Endothelial cell of umbilical vein (primary cell): ENCODE data around the gene CTIF. TPM values are rescaled to one million over a fixed set of nuclear protein-coding genes. Genes with fewer than 3 reads are reported as not detected.

ENCODE experiments used
- BruUV-seq: library from RNA; stranded (reverse); fragments of 400-500 nt; replicated peaks from 2 replicates; lab custom pipeline; 2021; lab: Mats Ljungman, UMichigan
- CTCF ChIA-PET: fragments of 300-600, 350-600 bp; sonication (Branson Sonifier 250); formaldehyde crosslinking; loops from one replicate; lab custom pipeline; 2021; ENCODE audit warnings: antibody characterized with exemption, inconsistent platforms; lab: Charles Lee
- POLR2A ChIA-PET: fragments of 300-600, 350-600 bp; sonication (Branson Sonifier 250); formaldehyde crosslinking; loops from one replicate; lab custom pipeline; 2021; ENCODE audit warnings: antibody characterized with exemption, inconsistent platforms; lab: Charles Lee
- DNase-seq: peaks from one replicate; pipeline ENCODE4 v3.0.0-alpha.2; 2011; ENCODE audit warnings: low read depth, low spot score
- FAIRE-seq: peaks from 2 replicates; lab custom pipeline; 2011; peaks lifted over from hg19 to GRCh38; lab: Jason Lieb, UNC
- H2AFZ ChIP-seq: 2 replicates; pipeline ENCODE4 v1.6.0; 2012; ENCODE audit warnings: low read depth, low read length, control low read depth, inconsistent platforms
- H3K27ac ChIP-seq: 2 replicates; pipeline ENCODE4 v1.5.1; 2011; ENCODE audit warnings: low read depth, mild to moderate bottlenecking, control low read depth, low read length, moderate library complexity; ENCODE audit not compliant: insufficient read depth
- H3K27me3 ChIP-seq, 2 experiments: 2 replicates each; pipeline versions ENCODE4 v1.6.0 to v1.6.1; 2011; ENCODE audit warnings: low read length in 2 of 2, mixed read lengths in 1 of 2; ENCODE audit not compliant: control insufficient read depth in 2 of 2, insufficient read depth in 2 of 2
- H3K36me3 ChIP-seq, 2 experiments: 2 replicates in 1 of 2; 3 replicates in 1 of 2; pipeline ENCODE4 v1.5.1; 2011; ENCODE audit warnings: low read length in 2 of 2, mild to moderate bottlenecking in 1 of 2, moderate library complexity in 1 of 2; ENCODE audit not compliant: control insufficient read depth in 2 of 2, insufficient read depth in 2 of 2; ENCODE audit errors: extremely low read depth in 1 of 2
- H3K4me1 ChIP-seq: 3 replicates; pipeline ENCODE4 v1.5.1; 2011; ENCODE audit warnings: mild to moderate bottlenecking, low read length; ENCODE audit not compliant: control insufficient read depth, insufficient read depth; ENCODE audit errors: extremely low read depth
- H3K4me2 ChIP-seq: 2 replicates; pipeline ENCODE4 v1.6.1; 2011; ENCODE audit warnings: low read length, control low read depth, mixed read lengths; ENCODE audit not compliant: insufficient read depth
- H3K4me3 ChIP-seq, 3 experiments: fragments of 200-600 bp in 1 of 3; sonication (generic), shearing (Covaris generic) in 1 of 3; replicated peaks in 1 of 3; 2 replicates each; pipeline ENCODE4 v1.5.1; 2011 to 2016; ENCODE audit warnings: control low read depth in 3 of 3, low read length in 3 of 3, mild to moderate bottlenecking in 2 of 3, inconsistent platforms in 1 of 3, low read depth in 1 of 3, moderate library complexity in 1 of 3; ENCODE audit not compliant: insufficient read depth in 1 of 3
- H3K79me2 ChIP-seq: 2 replicates; pipeline ENCODE4 v1.6.0; 2012; ENCODE audit warnings: low read length, inconsistent platforms; ENCODE audit not compliant: control insufficient read depth, insufficient read depth
- H3K9ac ChIP-seq: replicated peaks from 2 replicates; pipeline ENCODE3; 2011; ENCODE audit warnings: low read length, control low read depth; ENCODE audit not compliant: insufficient read depth; ENCODE audit errors: extremely low read depth
- H3K9me1 ChIP-seq: replicated peaks from 3 replicates; pipeline ENCODE4 v1.6.0; 2011; ENCODE audit warnings: mild to moderate bottlenecking, low read length; ENCODE audit not compliant: control insufficient read depth, insufficient read depth; ENCODE audit errors: extremely low read depth
- H3K9me3 ChIP-seq: replicated peaks from 2 replicates; pipeline ENCODE4 v1.5.1; 2012; ENCODE audit warnings: low read length, inconsistent platforms; ENCODE audit not compliant: control insufficient read depth, insufficient read depth
- H4K20me1 ChIP-seq: replicated peaks from 2 replicates; pipeline ENCODE3; 2011; ENCODE audit warnings: mild to moderate bottlenecking, low read length; ENCODE audit not compliant: control insufficient read depth, insufficient read depth; ENCODE audit errors: extremely low read depth
- CTCF ChIP-seq, 2 donors: IDR thresholded peaks; 1 replicate in 1 of 2; 2 replicates in 1 of 2; pipeline ENCODE4 v1.5.1; 2011; ENCODE audit warnings: low read length in 2 of 2, mild to moderate bottlenecking in 2 of 2, moderate library complexity in 2 of 2, control low read depth in 1 of 2, inconsistent platforms in 1 of 2, low read depth in 1 of 2; ENCODE audit not compliant: insufficient read depth in 1 of 2; ENCODE audit errors: extremely low read depth in 1 of 2
- EZH2 ChIP-seq: IDR thresholded peaks from 2 replicates; pipeline ENCODE4 v1.6.1; 2012; ENCODE audit warnings: borderline replicate concordance, low read depth, mild to moderate bottlenecking, moderate library complexity, low read length, inconsistent platforms; ENCODE audit not compliant: severe bottlenecking
- FOS ChIP-seq: IDR thresholded peaks from 2 replicates; pipeline ENCODE4 v1.6.1; 2011; ENCODE audit warnings: mild to moderate bottlenecking, low read length, moderate library complexity, borderline replicate concordance; ENCODE audit not compliant: insufficient read depth
- GATA2 ChIP-seq: IDR thresholded peaks from 2 replicates; pipeline ENCODE4 v1.7.0; 2011; ENCODE audit warnings: low read depth, mild to moderate bottlenecking, moderate library complexity, mixed read lengths, low read length; ENCODE audit not compliant: insufficient read length, insufficient read depth
- JUN ChIP-seq: IDR thresholded peaks from 2 replicates; pipeline ENCODE4 v1.6.1; 2011; ENCODE audit warnings: borderline replicate concordance, low read depth; ENCODE audit not compliant: insufficient read length, insufficient read depth
- MAX ChIP-seq: IDR thresholded peaks from 2 replicates; pipeline ENCODE4 v1.6.1; 2011; ENCODE audit not compliant: insufficient read depth, insufficient read length
- MYC ChIP-seq: IDR thresholded peaks from one replicate; pipeline ENCODE4 v1.6.1; 2011; ENCODE audit warnings: mild to moderate bottlenecking, low read depth, low read length
- POLR2A ChIP-seq: IDR thresholded peaks from 2 replicates; pipeline ENCODE4 v1.6.1; 2012; ENCODE audit warnings: low read depth, mild to moderate bottlenecking, control low read depth, low read length
- POLR2AphosphoS5 ChIP-seq: IDR thresholded peaks from 2 replicates; pipeline ENCODE4 v1.6.1; 2012; ENCODE audit warnings: low read depth, mild to moderate bottlenecking, control low read depth, low read length, moderate library complexity; ENCODE audit not compliant: insufficient read depth
- dilution Hi-C: fragments of 300-500 bp; cut with MboI; formaldehyde crosslinking; loops from one replicate; pipeline ENCODE4 v1.15.0; 2019; ENCODE audit warnings: low sequenced_read_pairs; ENCODE audit not compliant: extremely low pct_ligation_motif_present
- intact Hi-C: fragments of 100-400 bp; cut with micrococcal nuclease; formaldehyde crosslinking; loops from one replicate; pipeline ENCODE4 v1.10.0; 2022
- polyA plus RNA-seq, 4 experiments: library from polyadenylated mRNA; depleted of rRNA in 3 of 4; stranded (reverse) in 3 of 4; unstranded in 1 of 4; fragments of >200 nt; gene quantifications; 2 replicates each; pipeline versions ENCODE4 v1.2.1 to v1.2.3, GENCODE V29; 2011 to 2012; ENCODE audit warnings: missing spikeins in 1 of 4
- total RNA-seq: library from RNA; stranded (reverse); gene quantifications from 2 replicates; pipeline ENCODE4 v1.2.3, GENCODE V29; 2021

CTIF gene
- total and polyA plus RNA-seq, 2 donors (not counting 3 experiments of a cell fraction or from before 2014, with no cell fraction given): 20.9 to 57.7 TPM

- Histone ChIP-seq H4K20me1 (no peaks in the 10 kb centered on the region), H3K9me3 (no peaks in the 10 kb centered on the region), H2AFZ (no peak overlapping the region), H3K27me3 (no peaks in the 10 kb centered on the region), H3K4me1 (no peaks in the 10 kb centered on the region), H3K79me2 (no peaks in the 10 kb centered on the region), H3K4me2 (no peak overlapping the region), H3K27ac (no peak overlapping the region), H3K4me3 (no peak overlapping the region), H3K36me3 (peaks cover 0 to 12% of the 10 kb centered on the region in 2 experiments), H3K9me1 (no peaks in the 10 kb centered on the region), H3K9ac (no peak overlapping the region)
- intact Hi-C loops (no loop called here), dilution Hi-C loops (no loop called here)
- DNase-seq: no peak
- no TSS peak for BruUV-seq
- ChIA-PET POLR2A (no interaction called here), CTCF (no interaction called here)
- no peak for FAIRE-seq
- TF ChIP-seq FOS (no peak), MAX (no peak), MYC (no peak), POLR2A (no peak), JUN (no peak), CTCF (IDR thresholded peaks at IDR 0.05; ENCODE audit: extremely low read depth in 1 of 2, insufficient read depth in 1 of 2, low read depth in 1 of 2, low read length in 2 of 2) (no peak), GATA2 (no peak), POLR2AphosphoS5 (no peak), EZH2 (no peak)
These were observed 266.2 kb downstream of the CTIF start for GRCh38 chr18:48804856-48805610.
